HG02885 (cell line): Measurements from ENCODE around the gene NUDT15.
"Not testable (repeated sequence)": the region's sequence is repeated elsewhere in the genome, so short reads cannot be mapped to it uniquely, and the experiment has no call there.

Experiments
- ATAC-seq: cut with Tn5 transposase; IDR thresholded peaks from one replicate; pipeline ENCODE4 v1.9.1; 2021; ENCODE audit warnings: mild to moderate bottlenecking; ENCODE audit not compliant: unreplicated experiment, poor library complexity

The NUDT15 gene

DNA sequence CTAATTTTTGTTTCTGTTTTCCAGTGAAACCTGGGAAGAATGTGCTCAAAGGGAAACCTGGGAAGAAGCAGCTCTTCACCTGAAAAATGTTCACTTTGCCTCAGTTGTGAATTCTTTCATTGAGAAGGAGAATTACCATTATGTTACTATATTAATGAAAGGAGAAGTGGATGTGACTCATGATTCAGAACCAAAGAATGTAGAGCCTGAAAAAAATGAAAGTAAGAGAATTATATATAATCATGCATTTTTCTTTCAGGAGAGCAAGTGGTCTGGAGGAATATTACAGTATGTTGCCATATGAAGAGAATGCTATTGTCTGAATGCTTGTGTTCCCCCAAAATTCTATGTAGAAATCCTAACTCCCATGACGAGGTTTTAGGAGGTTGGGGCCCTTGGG, 3.4 kb downstream of the NUDT15 start:
- no peak for ATAC-seq

- no peak for ATAC-seq
Observed at GRCh38 chr13:48042894-48043293, 5.4 kb downstream of the NUDT15 start.

- no peak for ATAC-seq
Observed at GRCh38 chr13:48043789-48044503, 6.4 kb downstream of the NUDT15 start.

GRCh38 chr13:48050550-48050949, 13.0 kb downstream of the NUDT15 start:
- no peak for ATAC-seq

- ATAC-seq, result no peak
Observed at GRCh38 chr13:48054601-48055000, 17.1 kb downstream of the NUDT15 start.

DNA sequence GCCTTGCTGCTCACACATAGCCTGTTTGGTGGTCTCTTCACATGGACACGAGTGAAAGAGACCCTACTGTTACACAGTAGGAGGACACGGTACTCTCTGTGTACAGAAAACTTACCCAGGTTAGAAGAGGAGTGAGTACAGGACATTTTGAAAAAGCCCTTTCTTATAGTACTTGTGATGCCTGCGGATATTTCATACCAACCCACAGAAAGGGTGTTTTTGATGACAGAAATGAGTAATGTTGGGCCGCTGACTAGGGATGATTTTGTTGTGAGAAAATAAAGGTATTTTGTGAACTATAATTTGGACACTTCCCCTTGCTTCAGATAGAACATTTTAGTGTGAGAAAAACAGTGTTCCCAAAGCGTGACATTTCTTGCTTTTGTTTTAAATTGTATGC, 18.2 kb downstream of the NUDT15 start:
- ATAC-seq, result no peak

DNA sequence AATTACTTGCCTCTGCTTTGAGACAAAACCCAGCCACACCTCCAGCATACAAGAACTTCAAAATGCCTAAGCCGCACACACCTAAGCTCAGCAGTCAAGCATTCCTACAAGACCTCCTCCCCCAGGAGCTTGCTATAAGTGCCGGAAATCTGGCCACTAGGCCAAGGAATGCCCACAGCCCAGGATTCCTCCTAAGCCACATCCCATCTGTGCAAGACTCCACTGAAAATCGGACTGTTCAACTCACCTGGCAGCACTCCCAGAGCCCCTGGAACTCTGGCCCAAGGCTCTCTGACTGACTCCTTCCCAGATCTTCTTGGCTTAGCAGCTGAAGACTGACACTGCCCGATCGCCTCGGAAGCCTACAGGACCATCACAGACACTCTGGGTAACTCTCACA, 21.0 kb downstream of the NUDT15 start:
- not testable (repeated sequence) for ATAC-seq

DNA sequence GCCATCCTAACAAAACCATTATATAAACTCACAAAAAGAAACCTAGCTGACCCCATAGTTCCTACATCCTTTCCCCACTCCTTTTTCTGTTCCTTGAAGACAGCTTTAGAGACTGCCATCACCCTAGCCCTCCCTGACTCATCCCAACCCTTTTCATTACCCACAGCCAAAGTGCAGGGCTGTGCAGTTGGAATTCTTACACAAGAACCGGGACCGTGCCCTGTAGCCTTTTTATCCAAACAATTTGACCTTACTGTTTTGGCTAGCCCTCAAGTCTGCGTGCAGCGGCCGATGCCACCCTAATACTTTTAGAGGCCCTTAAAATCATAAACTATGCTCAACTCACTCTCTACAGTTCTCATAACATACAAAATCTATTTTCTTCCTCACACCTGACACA, 22.4 kb downstream of the NUDT15 start:
- ATAC-seq, result not testable (repeated sequence)

DNA sequence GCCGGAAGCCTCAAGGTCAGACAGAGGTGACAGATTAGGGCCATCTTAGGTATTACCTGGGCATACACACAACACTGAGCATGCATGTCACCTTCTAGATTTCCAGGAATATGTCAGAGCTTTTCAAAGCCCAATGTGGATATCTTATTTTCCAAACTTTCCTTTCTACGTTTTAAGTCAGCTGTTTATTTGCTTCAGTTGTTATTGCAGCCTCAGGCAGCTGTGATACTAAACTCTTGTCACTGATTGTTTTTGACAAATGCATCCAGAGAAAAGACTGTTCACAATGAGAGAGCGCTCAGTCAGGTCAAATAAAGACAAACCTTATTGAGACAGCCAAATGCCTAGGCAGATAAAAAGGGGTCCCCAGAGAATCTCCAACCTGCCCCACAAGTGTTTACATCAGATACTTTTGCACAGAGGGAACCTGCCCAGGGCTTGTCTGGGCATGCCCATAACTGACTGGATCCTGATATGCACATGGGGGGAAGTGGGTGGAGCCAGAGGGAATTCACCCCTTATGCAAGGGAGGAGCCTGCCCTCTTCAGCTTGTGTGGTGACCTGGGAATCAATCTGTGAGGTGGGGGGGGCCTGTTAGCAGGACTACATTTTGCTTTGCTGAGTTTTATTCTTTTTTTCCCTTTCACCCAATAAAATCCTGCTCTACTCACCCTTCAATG, 28.9 kb downstream of the NUDT15 start:
- peak; percentile 80 for ATAC-seq

- no peak for ATAC-seq
Observed at GRCh38 chr13:48068036-48068435, 30.5 kb downstream of the NUDT15 start.

DNA sequence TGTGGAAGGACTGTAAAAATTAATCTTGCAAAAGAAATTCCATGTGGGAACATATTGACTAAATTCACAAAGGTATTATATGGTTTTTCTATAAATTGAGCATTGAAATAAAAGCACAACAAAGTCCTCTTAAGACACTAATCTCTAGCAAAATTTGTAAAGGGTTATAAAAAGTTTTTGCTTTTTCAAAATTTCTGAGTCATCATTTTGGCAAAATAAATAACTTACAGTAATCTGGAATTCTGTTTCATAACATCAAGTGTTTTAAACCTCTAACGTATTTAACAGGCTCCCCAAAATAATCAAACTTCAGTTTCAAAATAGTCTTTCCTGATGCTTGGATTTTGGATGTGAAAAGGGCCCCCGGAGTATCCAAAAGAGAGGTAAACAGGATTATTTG, 31.4 kb downstream of the NUDT15 start:
- no peak for ATAC-seq

DNA sequence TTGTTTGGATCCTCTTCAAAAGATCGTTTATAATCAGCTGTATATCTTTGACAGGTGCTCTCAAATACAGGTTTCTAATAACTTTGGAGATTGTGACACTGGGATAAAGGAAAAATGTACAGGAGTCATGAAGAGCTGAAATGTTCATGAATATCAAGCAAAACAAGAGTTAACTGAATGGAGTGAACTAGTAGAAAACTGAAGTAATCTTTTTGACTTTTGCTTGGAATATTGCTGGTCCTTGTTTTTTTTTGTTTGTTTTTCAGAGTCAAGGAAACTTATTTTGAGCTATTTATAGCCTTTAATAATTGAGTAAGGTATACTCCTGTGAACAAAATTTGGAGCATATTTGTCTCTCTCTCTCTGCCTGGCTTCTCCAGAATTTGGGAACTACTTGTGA, 32.0 kb downstream of the NUDT15 start:
- no peak for ATAC-seq

DNA sequence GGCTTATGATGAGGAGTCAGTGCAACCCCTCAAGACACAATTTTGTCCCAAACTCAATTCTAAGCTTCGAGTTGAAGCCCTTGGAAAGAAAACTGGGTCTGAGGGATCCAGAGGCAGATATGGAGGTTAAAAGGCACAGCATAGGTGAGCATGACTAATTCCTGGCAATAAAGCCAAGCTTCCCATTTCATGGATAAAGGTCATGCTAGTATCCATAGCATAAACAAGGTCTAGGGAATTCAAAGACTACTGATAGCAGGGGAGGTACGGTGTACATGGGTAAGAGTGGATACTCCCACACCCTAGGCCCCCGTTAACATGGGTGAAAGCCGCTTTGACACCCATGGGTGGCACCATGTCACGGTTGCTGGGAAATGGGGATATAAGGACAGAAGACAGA, 33.4 kb downstream of the NUDT15 start:
- no peak for ATAC-seq

- ATAC-seq, result no peak
Observed at GRCh38 chr13:48072304-48072703, 34.8 kb downstream of the NUDT15 start.

GRCh38 chr13:48072787-48073186, 35.3 kb downstream of the NUDT15 start:
- no peak for ATAC-seq

- ATAC-seq, result no peak
Observed at GRCh38 chr13:48074006-48074405, 36.5 kb downstream of the NUDT15 start.

DNA sequence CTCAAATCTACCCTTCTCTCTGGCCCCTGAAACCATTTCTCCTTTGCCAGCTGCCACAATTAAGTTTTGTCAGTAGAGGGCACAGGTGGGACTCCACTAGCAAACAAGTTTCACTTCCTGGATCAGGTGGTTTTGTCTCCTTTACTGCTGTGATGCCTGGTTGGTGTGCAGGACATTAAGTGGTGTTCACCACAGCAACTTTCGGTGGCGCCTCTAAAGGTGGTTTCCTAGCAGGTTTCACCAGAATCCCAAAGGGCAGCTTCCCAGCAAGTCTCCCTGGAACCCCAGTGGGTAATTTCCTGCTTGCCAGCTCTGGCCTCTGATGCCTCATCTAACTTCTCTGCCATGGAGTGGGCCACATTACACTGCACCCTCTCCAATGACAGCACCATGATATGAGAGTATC, 40.7 kb downstream of the NUDT15 start:
- peak; percentile 98 for ATAC-seq

DNA sequence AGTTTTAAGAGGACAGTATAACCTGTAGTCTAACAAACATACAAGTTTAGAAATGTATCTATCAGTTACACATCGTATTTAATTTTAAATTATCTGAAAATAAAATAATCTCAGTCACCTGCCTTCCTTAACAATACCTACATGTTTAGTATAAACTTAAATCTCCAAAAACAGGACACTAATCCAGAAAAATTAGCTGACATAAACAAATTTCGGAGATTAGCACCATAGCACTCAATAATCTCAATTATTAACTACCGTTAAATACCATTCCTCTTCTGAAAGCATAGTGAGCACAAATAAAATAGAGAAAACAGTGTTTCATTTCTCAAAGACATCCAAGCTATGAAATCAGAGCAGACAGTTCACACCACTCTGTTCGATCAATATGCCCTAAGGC, 44.2 kb downstream of the NUDT15 start:
- no peak for ATAC-seq

DNA sequence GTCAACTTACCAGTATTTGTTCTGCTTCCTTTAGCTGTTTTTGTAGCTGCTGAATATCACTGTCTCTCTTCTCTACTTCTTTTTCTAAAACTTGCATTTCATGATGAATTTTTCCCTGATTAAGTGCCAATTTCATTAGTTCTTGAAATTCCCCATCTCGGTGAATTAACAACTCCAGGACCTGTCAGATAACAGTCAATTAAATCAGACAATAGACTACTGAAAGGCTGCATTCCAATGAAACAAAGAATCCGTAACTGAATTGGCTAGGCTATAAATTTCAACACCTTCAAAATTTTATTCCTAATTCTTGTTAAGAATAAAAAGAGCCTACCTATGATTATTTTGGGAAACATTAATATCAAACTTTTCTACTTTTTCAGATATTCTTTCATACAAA, 48.7 kb downstream of the NUDT15 start:
- no peak for ATAC-seq

GRCh38 chr13:48093588-48093987, 56.1 kb downstream of the NUDT15 start:
- ATAC-seq, result no peak

- ATAC-seq, result peak; percentile 12
Observed at GRCh38 chr13:48094404-48094780, 56.9 kb downstream of the NUDT15 start.
